GM19463 (cell line): ENCODE data around the gene MGAM2.

Experiments
- ATAC-seq: cut with Tn5 transposase; IDR thresholded peaks from one replicate; pipeline ENCODE4 v1.9.1; 2021; ENCODE audit warnings: mild to moderate bottlenecking, moderate library complexity; ENCODE audit not compliant: unreplicated experiment

The MGAM2 gene

DNA sequence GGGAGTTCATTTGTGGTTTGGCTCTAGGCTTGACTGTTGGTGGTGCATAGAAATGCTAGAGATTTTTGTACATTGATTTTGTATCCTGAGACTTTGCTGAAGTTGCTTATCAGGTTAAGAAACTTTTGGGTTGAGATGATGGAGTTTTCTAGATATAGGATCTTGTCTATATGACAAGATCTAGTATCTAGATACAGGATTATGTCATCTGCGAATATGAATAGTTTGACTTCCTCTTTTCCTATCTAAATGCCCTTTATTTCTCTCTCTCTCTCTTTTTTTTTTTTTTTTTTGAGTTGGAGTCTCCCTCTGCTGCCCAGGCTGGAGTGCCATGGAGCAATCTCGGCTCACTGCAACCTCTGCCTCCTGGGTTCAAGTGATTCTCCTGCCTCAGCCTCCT, 62.9 kb downstream of the MGAM2 start:
- ATAC-seq = no peak

DNA sequence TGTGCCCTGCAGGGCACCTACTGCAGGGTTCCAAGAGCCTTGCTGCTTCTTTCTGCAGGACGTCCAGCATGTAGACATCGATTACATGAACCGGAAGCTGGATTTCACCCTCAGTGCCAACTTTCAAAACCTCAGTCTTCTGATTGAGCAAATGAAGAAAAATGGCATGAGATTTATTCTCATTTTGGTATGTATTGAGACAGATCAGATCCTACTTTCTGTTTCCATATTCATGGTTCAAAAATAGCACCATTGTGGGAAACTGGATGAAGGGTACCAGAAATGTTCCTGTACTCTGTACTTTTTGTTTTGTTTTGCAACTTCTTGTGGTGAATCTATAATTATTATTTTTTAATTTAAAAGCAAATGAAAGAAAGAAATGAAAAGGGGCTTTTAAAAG, 64.1 kb downstream of the MGAM2 start:
- no peak for ATAC-seq

DNA sequence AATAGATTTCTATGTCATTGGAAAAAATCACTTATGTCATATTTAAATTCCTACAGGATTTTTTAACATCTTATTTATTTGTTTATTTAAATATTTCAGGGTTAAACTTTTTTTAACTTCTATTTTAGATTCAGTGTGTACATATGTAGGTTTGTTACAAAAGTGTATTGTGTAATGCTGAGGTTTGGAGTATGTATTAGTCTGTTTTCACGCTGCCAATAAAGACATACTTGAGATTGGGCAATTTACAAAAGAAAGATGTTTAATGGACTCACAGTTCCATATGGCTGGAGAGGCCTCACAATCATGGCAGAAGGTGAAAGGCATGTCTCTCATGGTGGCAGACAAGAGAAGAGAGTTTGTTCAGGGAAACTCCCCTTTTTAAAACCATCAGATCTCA, 65.4 kb downstream of the MGAM2 start:
- no peak for ATAC-seq

DNA sequence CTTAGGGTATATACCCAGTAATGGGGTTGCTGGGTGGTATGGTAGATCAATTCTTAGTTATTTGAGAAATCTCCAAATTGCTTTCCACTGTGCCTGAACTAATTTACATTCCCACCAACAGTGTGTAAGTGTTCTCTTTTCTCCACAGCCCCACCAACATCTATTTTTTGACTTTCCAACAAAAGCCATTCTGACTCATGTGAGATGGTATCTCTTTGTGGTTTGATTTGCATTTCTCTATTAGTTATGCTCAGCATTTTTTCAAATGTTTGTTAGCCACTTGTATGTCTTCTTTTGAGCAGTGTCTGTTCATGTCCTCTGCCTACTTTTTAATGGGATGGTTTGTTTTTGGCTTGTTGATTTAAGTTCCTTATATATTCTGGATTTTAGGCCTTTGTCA, 66.4 kb downstream of the MGAM2 start:
- no peak for ATAC-seq

DNA sequence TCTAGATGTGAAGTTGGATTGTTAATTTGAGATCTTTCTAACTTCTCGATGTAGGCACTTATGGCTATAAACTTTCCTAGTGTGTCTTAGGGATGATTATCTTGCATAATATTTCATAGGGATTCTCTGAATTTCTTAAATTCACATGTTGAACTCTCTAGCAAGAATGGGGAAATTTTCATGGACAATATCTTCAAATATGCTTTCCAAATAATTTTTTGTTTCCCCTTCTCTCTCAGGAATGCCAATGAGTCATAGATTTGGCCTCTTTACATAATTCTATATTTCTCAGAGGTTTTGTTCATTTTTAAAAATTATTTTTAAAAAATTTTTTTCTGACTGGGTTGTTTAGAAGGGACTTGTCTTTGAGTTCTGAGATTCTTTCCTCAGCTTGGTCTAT, 68.9 kb downstream of the MGAM2 start:
- ATAC-seq = no peak

DNA sequence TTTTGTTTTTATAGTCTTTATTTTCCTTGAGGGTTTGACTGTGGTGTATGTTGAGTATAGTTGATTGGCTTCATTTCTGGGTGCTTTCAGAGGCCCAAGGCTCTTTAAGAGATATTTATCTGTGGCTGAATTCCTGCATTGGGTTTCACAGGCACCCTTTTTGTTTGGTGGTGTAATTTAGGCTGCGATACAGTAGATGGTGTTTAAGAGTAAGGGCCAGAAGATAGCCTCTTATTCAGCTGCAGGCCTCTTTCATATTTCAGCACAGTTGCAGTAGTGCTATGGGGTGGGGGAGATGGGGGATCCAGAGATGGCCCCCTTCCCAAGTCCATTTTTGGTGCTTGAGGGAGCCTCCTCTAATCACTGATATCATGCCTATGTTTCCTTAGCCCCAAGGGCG, 69.7 kb downstream of the MGAM2 start:
- ATAC-seq = no peak

DNA sequence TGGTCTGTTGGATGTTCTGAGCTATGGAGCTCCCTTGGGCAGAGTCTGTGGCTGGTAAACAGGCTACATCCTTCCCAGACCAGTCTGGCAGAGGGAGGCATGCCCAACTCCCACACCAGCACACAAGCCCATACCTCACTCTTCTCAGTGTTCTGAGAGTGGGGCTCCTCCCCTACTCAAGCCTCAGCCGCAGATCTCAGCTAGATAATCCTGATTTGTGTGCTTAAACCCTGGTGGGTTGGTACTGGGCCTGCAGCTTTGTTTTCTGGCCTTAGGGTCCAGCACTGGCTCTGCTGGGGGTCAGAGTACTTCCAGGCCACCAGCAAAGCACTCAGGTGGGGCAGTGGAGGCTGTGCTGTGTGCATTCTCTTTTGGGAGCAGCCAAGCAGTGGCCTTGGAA, 70.4 kb downstream of the MGAM2 start:
- ATAC-seq = no peak

DNA sequence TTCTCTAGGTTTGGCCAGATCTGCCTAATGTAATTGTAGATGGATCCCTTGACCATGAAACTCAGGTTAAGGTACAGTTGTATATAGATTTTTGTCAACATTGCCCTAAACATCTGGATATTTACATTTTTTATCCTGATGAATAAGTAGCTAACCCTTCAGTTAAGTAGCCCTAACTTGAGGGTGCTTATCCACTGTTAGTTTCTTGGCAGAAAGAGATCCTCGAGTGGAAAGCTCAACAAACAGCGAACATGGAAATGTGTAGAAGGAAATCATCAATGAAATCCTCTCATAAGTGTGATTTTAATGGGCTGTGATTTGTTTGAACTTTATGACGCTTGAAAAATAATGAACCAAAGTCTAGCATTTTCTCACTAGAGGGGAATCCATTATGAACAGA, 73.6 kb downstream of the MGAM2 start:
- no peak for ATAC-seq

DNA sequence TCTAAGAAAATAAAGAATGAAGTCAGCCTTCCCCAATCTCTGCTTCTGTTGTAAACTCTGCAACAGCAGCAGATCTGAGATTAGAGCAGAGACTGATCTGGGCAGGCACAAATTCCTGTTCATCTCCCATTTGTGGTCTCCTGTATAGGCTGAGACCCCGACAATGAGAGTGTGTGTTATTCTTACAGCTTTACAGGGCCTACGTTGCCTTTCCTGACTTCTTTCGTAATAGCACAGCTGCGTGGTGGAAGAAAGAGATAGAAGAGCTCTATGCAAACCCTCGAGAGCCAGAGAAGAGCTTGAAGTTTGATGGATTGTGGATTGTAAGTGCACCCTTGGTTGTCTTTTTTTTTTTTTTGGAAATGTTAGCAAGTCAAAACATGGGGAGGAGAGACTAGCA, 74.3 kb downstream of the MGAM2 start:
- no peak for ATAC-seq

DNA sequence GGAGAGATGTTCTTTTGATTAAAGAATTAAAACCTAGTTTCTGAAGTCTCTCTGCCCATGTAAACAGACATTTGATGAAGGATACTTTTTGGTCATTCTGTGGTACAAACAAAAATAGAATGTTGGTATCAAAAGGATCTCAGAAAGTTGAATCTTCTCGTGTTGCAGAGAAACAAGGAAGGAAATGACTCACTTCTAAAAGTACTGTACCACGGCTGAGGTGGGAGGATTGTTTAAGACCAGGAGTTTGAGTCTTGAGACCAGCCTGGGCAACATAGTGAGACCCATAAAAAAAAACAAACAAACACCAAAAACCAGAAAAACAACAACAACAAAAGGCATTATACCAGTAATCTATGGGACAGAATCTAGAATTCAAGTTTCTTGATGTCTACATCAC, 76.6 kb downstream of the MGAM2 start:
- ATAC-seq = no peak

DNA sequence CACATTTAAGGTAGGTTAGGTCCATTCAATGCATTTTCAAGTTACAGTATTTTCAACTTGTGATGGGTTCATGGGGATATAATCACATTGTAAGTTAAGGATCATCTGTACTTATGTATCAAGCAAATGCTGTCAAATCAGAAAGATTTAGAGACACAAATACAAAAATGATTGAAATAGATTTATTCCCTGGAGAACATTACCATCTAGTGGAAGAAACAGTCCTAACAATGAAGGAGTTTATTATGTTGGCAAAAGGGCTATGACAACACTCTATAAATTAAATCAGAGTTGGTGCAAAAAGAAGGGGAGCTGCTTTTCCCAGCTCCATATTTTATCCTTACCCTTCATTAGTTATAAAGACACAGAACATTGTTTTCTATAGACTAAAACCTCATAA, 77.3 kb downstream of the MGAM2 start:
- no peak for ATAC-seq

DNA sequence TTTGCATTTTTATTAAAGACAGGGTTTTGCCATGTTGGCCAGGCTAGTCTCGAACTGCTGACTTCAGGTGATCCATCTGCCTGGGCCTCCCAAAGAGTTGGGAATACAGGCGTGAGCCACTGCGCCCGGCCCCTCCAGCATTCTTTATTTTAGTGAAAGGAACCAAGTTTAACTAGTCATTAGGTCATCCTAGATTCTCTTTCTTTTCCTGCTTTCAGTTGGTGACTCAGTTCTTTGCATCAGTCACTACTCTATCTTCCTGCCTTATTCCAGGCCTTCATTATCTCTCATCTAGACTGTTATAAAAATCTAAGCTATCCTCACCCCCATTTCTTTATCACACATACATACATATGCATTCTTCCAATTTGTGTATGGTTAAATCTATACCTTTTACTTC, 82.7 kb downstream of the MGAM2 start:
- ATAC-seq = no peak

DNA sequence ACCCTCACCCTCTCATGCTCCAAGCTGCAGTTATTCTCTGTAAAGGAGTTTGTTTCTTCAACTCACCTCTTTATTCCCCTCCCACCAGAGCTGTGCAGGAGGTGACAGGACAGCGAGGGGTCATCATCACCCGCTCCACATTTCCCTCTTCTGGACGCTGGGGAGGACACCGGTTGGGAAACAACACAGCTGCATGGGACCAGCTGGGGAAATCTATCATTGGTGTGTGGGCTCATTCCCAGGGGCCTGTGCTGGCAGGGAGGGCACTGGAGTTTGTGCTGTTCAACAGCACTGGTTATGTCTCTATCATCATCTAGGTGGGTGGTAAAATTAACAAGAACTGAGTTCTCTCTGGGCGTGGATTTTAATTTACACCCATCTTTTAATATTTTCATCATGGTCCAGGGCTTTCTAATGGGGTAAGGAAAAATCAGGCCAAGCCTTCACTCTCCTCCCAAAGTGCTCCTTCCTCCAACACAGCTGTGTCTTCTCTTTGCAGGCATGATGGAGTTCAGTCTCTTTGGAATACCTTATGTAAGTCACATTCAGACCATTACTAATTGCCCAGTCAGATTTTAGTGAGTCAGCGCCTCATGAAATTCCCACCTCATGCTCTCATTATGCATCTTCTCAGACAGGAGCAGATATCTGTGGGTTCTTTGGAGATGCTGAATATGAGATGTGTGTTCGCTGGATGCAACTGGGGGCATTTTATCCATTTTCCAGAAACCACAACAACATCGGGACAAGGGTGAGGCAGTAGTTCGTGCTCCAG, 84.7 kb downstream of the MGAM2 start:
- ATAC-seq = no peak

DNA sequence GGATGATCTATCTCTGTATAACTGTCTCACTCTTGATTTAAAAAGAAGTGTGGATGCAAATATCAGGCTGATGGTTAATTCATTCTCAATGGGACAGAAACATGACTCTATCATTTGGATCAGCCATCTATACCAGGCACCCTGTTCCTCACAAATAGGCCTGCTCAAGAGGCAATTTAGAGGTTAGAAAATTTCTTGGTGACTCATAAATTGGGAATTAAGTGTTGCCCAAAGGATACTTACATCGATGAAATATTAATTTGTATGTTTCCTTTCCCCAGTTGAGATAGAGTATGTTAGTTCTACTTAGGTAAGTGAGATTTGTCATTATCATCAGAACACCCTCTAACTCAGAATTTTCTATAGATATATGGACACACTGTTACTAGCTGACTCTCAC, 88.7 kb downstream of the MGAM2 start:
- ATAC-seq = no peak

DNA sequence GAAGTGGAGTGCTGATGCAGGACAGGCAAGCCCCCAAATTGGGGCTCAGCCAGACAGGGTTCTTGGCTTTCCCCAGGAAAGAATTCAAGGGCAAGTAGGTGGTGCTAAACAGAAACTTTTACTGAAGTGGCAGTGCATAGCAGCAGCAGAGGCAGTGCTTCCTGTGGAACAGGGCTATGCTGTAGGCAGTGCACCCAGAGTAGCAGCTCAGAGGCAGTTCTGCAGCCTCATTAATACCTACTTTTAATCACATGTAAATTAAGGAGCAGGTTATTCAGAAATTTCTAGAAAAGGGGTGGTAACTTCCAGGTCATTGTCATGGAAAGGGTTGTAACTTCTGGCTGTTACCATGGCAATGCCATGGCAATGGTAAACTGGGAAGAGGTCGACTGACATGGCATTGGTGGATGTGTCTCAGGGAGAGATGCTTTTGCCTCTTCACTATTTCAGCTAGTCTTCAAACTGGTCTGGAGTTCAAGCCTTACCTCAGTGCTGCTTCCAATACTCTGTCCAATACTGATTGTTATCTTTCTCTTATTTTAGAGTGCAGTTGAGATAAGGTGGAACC, 117.1 kb downstream of the MGAM2 start:
- ATAC-seq = no peak

DNA sequence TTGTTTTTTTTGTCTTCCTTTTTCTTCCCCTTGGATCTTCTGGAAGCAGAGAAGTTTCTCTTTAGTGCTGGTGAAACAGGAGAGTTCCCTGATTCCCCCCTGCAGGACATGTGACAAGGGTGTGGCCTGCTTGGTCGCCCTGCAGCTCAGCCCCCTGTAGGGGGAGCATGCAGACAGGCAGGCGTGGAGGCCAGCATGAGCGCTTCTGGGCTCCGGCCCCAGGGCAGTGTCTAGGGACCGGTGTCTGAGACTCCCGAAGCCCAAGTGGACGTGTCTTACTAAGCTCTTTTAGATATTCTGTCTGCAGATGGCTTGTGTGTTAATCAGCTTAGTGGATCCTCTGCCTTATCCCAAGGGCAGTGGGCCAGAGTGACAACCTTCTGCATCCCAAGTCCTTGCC, 120.2 kb downstream of the MGAM2 start:
- no peak for ATAC-seq

DNA sequence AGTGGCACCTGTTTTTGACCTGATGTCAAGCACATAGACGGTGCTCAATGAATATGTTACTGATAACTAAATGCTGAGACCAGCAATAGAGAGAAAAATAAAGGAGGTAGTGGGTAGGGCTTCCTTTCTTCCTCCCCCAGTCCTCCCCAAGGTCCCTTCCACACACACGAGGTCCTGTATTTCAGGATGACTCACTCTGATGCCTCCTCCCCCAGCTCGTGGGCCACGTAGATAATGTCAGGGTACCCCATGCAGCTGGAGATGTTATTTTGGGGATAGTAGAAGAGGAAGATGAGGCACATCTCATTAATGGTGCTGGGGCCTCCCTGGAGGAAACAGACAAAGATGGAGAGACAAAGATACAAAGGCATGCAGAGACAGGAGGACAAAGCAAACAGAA, 129.0 kb downstream of the MGAM2 start:
- ATAC-seq = no peak

DNA sequence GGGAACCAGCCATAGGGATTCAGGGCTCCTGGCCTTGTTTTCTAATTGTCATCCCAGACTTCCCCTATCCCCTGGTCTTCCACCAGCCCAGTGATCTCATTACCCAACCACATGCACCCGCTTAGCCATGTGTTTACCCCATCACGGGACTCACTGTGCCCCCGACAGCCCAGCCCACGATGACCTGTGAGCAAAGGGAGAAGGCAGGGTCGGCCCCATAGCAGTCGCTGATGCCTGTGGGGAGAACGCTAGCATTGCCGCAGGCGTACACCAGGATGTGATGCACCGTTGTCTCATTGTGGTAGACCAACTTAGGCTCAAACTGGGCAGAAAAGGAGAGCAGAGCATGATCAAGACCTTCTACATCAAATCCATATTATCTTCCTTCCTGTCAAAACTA, 132.3 kb downstream of the MGAM2 start:
- ATAC-seq = no peak

DNA sequence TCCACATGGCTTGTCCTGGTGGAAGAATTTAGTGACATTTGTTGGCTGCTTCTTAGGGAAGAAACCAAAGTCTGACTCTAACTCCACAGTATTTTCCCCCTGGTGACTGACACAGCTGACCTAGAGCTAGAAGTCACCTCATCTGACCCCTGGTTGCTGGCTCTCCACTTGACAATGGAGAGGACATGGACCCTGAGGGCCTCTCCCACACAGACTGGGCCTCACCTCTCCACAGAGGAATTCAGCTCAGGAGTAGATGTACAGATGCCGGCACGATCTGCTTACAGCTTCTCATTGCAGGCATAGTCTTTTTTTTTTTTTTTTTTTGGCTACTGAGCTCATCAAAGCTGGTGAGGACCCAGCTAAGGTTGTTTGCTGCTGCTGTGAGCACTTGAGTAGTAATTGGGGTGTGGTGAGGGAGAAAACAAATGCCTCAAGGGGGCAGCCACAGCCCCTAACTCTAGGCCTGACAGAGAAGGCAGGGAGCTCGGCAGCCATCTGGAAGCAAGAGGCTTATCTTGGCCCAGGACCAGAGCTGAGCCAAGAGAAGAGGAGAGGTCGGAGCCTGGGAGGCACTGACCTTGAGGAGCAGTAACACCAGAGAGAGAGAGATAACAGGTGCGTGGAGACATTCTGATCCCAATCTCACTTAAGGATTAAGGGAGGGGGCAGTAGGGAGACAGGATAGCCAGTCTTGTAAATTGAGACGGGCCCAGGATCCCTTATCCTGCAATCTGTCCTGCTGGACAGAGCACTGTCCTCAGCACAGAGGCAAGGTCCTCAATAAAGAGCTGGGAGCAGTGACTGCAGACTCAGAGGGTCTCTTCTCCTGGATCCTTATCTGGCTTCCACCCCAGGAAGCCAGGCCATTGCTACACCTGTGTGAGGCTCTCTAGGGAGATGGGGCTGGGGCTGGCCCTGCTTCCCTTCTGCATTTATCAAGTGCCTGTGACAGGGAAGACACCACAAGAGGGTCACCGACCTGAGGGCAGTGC, 136.9 kb downstream of the MGAM2 start:
- ATAC-seq = no peak

DNA sequence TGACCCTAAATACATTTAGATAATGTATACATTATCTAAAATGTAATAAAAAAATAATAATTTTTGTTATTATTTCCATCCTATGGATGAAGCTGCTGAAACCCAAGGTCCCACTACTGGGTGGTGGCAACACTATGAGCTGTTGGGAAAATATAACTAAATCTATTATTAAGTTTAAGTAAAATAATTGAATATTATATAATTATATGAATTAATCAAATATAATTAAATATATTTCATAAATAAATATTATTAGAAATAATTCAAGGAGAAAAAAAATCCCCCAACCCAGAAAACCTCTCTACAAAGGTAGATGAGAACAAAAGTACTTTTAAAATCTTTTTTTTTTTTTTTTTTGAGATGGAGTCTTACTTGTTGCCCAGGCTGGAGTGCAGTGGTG, 138.4 kb downstream of the MGAM2 start:
- no peak for ATAC-seq

DNA sequence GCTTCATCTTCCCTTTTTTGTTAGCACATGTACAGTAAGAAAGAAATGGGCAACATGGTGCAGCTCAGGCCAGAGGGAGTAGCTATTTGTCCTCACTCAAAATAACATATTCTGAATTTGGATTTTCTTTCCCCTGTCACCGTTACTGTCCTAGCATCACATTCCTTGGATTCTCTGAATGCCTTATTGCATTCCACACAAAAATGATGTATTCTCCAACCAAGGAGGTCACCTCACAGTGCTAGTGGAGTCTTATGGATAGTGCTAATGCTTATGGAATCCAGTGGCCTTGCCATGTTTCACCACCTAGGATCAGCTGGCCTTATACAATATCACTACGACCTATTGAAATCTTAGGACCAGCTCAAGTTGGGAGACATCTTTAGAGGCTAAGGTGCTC, 139.2 kb downstream of the MGAM2 start:
- no peak for ATAC-seq

DNA sequence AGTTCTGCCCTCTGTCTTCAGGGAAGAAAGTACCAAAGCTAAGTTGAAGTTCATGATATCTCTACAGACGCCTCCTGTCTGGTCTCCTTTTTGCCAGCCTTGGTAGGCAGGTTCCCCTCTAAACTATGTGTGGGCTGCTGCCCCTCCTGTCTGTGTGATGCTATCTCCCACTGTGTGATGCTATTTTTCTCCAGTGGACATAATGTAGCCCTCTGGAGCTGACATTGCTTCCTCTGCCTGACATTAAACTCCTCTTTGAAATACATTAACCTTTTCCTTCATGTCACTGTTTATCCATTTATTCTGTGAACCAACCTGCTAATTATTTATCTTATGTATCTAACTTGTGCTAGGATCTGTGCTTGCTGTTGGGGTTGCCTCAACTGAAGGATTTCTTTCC, 146.4 kb downstream of the MGAM2 start, which contains the start of gene PRSS58:
Gene PRSS58, minus strand, starts transcription at position 101 of the 400 bp plus-strand sequence. CDS start 351 bp downstream, outside the sequence.
- ATAC-seq = no peak
